GM19328 (cell line): ENCODE results near the gene EFHD2.
"Not testable (repeated sequence)": the region's sequence is repeated elsewhere in the genome, so short reads cannot be mapped to it uniquely, and the experiment has no call there.

Experiments used
- ATAC-seq: cut with Tn5 transposase; IDR thresholded peaks from one replicate; pipeline ENCODE4 v1.9.1; 2021; ENCODE audit warnings: mild to moderate bottlenecking, moderate library complexity; ENCODE audit not compliant: unreplicated experiment

Gene EFHD2

GRCh38 chr1:15409388-15410222, at the start of gene EFHD2:
Gene EFHD2 (plus strand): TSS chr1:15409888. CDS start chr1:15409972, 84 bp downstream.
- peak; percentile 74 for ATAC-seq

- ATAC-seq = no peak
These were observed 49.0 kb upstream of the EFHD2 start for GRCh38 chr1:15360700-15361099.

- no peak for ATAC-seq
These were observed 47.5 kb upstream of the EFHD2 start for GRCh38 chr1:15362096-15362736.

- no peak for ATAC-seq
These were observed 47.0 kb upstream of the EFHD2 start for GRCh38 chr1:15362737-15363128.

- no peak for ATAC-seq
These were observed 44.9 kb upstream of the EFHD2 start for GRCh38 chr1:15364740-15365139.

- ATAC-seq = no peak
These were observed 40.8 kb upstream of the EFHD2 start for GRCh38 chr1:15368888-15369287.

- ATAC-seq = no peak
These were observed 39.4 kb upstream of the EFHD2 start for GRCh38 chr1:15370268-15370667.

GRCh38 chr1:15370781-15371520, 38.7 kb upstream of the EFHD2 start:
- no peak for ATAC-seq

- no peak for ATAC-seq
These were observed 37.8 kb upstream of the EFHD2 start for GRCh38 chr1:15371610-15372545.

- no peak for ATAC-seq
These were observed 31.0 kb upstream of the EFHD2 start for GRCh38 chr1:15378729-15379128.

- not testable (repeated sequence) for ATAC-seq
These were observed 30.5 kb upstream of the EFHD2 start for GRCh38 chr1:15379151-15379550.

- ATAC-seq = no peak
These were observed 28.8 kb upstream of the EFHD2 start for GRCh38 chr1:15380601-15381508.

- no peak for ATAC-seq
These were observed 27.9 kb upstream of the EFHD2 start for GRCh38 chr1:15381805-15382204.

- no peak for ATAC-seq
These were observed 26.8 kb upstream of the EFHD2 start for GRCh38 chr1:15382601-15383518.

- no peak for ATAC-seq
These were observed 25.9 kb upstream of the EFHD2 start for GRCh38 chr1:15383810-15384209.

- no peak for ATAC-seq
These were observed 25.3 kb upstream of the EFHD2 start for GRCh38 chr1:15384301-15384901.

GRCh38 chr1:15385420-15385819, 24.3 kb upstream of the EFHD2 start:
- ATAC-seq = no peak

GRCh38 chr1:15386164-15386749, 23.4 kb upstream of the EFHD2 start:
- no peak for ATAC-seq
